HepG2 (cell line): Measurements from ENCODE around the gene NOXRED1. TPM values are rescaled to one million over a fixed set of nuclear protein-coding genes. Genes with fewer than 3 reads are reported as not detected.

Experiments used
- ATAC-seq: fragments of 200-7000 bp; cut with Tn5 transposase; 3 replicates; pipeline ENCODE4 v1.9.1; 2020; ENCODE audit warnings: mild to moderate bottlenecking, moderate library complexity
- BruUV-seq: library from RNA; stranded (reverse); fragments of 400-500 nt; replicated peaks from 2 replicates; lab custom pipeline; 2021; lab: Mats Ljungman, UMichigan
- CTCF ChIA-PET: fragments of 300-600 bp; formaldehyde crosslinking; extraction: SDS; loops from one replicate; lab custom pipeline; 2021; ENCODE audit warnings: low total read pairs, inconsistent platforms, low intra/inter-chr PET ratio; lab: Yijun Ruan, JAX
- POLR2A ChIA-PET: fragments of 350-600 bp; sonication (Branson Sonifier 250); formaldehyde crosslinking; loops from one replicate; lab custom pipeline; 2020; ENCODE audit warnings: antibody characterized with exemption, inconsistent platforms; lab: Yijun Ruan, JAX
- DNase-seq: peaks from one replicate; pipeline ENCODE4 v3.0.0-alpha.2; 2015; ENCODE audit warnings: low spot score
- FAIRE-seq: peaks from 3 replicates; lab custom pipeline; 2011; peaks lifted over from hg19 to GRCh38; lab: Jason Lieb, UNC
- H2AFZ ChIP-seq: one replicate; pipeline ENCODE4 v1.6.1; 2011; ENCODE audit warnings: low read length, inconsistent platforms
- H3K27ac ChIP-seq: fragments of 300-600 bp; 3 replicates; pipeline ENCODE4 v1.8.0; 2011; ENCODE audit warnings: mixed run types, mild to moderate bottlenecking, mixed read lengths, low read length, inconsistent platforms; ENCODE audit not compliant: insufficient read depth; ENCODE audit errors: extremely low read length
- H3K27me3 ChIP-seq, 2 experiments: fragments of 200-600 bp in 1 of 2; 2 replicates in 1 of 2; 3 replicates in 1 of 2; pipeline versions ENCODE4 v1.6.0 to v1.8.0; 2011; ENCODE audit warnings: low read length in 2 of 2, mild to moderate bottlenecking in 2 of 2, moderate library complexity in 2 of 2, inconsistent platforms in 1 of 2; ENCODE audit not compliant: insufficient read depth in 2 of 2, control insufficient read depth in 1 of 2
- H3K36me3 ChIP-seq, 2 experiments: fragments of 200-600 bp in 1 of 2; replicated peaks in 1 of 2; 2 replicates in 1 of 2; 3 replicates in 1 of 2; pipeline versions ENCODE4 v1.5.1 to v1.8.0; 2011; ENCODE audit warnings: low read length in 2 of 2, inconsistent platforms in 1 of 2; ENCODE audit not compliant: insufficient read depth in 2 of 2, control insufficient read depth in 1 of 2
- H3K4me1 ChIP-seq: 2 replicates; pipeline ENCODE4 v1.5.1; 2012; ENCODE audit warnings: low read length, inconsistent platforms; ENCODE audit not compliant: insufficient read depth
- H3K4me2 ChIP-seq: 2 replicates; pipeline ENCODE4 v1.6.0; 2011; ENCODE audit warnings: low read depth, low read length, inconsistent platforms
- H3K4me3 ChIP-seq, 3 experiments: fragments of 200-600 bp in 1 of 3; sonication (generic), shearing (Covaris generic) in 1 of 3; replicated peaks in 1 of 3; 2 replicates each; pipeline ENCODE4 v1.5.1; 2011 to 2016; ENCODE audit warnings: low read length in 3 of 3, inconsistent platforms in 2 of 3, low read depth in 2 of 3, mild to moderate bottlenecking in 2 of 3, control low read depth in 1 of 3, mixed read lengths in 1 of 3; ENCODE audit not compliant: insufficient read depth in 1 of 3
- H3K79me2 ChIP-seq: one replicate; pipeline ENCODE4 v1.6.1; 2011; ENCODE audit warnings: low read length, inconsistent platforms; ENCODE audit not compliant: insufficient read depth
- H3K9ac ChIP-seq: 2 replicates; pipeline ENCODE4 v1.6.0; 2011; ENCODE audit warnings: mild to moderate bottlenecking, low read depth, low read length, inconsistent platforms; ENCODE audit not compliant: insufficient read depth
- H3K9me3 ChIP-seq: 2 replicates; pipeline ENCODE4 v1.5.1; 2012; ENCODE audit warnings: mild to moderate bottlenecking, low read length
- H4K20me1 ChIP-seq: 2 replicates; pipeline ENCODE4 v1.6.0; 2011; ENCODE audit warnings: inconsistent platforms, mild to moderate bottlenecking, low read length, moderate library complexity; ENCODE audit not compliant: insufficient read depth
- ETV6 ChIP-seq: sonication (generic); formaldehyde crosslinking; conservative IDR thresholded peaks from 2 replicates; pipeline ENCODE4 v1.4.0; 2020; ENCODE audit warnings: missing genetic modification reagents
- NR1H2 ChIP-seq: sonication (generic); formaldehyde crosslinking; IDR thresholded peaks from 2 replicates; pipeline ENCODE4 v1.8.1; 2022; ENCODE audit warnings: low read depth, missing genetic modification reagents, borderline replicate concordance
- PITX1 ChIP-seq: sonication (generic); formaldehyde crosslinking; IDR thresholded peaks from 2 replicates; pipeline ENCODE4 v1.5.1; 2020; ENCODE audit warnings: mild to moderate bottlenecking, missing genetic modification reagents
- SKIL ChIP-seq: sonication (generic); formaldehyde crosslinking; IDR thresholded peaks from 2 replicates; pipeline ENCODE4 v1.8.0; 2022; ENCODE audit warnings: missing genetic modification reagents, mild to moderate bottlenecking, moderate library complexity, borderline replicate concordance
- SMAD9 ChIP-seq: sonication (generic); formaldehyde crosslinking; IDR thresholded peaks from 2 replicates; pipeline ENCODE4 v1.5.1; 2020; ENCODE audit warnings: mild to moderate bottlenecking, missing genetic modification reagents
- STAG1 ChIP-seq: sonication (generic); formaldehyde crosslinking; IDR thresholded peaks from 2 replicates; pipeline ENCODE4 v1.4.0; 2020; ENCODE audit warnings: missing genetic modification reagents
- WGBS: methylation state at CpG from one replicate; pipeline ENCODE4 v1.1.6; 2017; ENCODE audit warnings: low lambda C conversion rate; 5-methylcytosine and 5-hydroxymethylcytosine counted together
- in situ Hi-C: cut with HindIII; loops from 2 replicates; pipeline ENCODE4 v1.10.0; 2017; ENCODE audit warnings: low pct_unique_long_range_greater_than_20kb; ENCODE audit not compliant: extremely low pct_ligation_motif_present
- intact Hi-C: fragments of 100-400 bp; cut with micrococcal nuclease; formaldehyde crosslinking; loops from one replicate; pipeline ENCODE4 v1.10.0; 2022; ENCODE audit not compliant: unreplicated experiment
- polyA plus RNA-seq, 8 experiments: library from polyadenylated mRNA; depleted of rRNA in 3 of 8; stranded (reverse) in 7 of 8; unstranded in 1 of 8; fragments of >200 nt; fragmentation: Illumina TruSeq in 4 of 8; extraction: Trizol in 4 of 8; gene quantifications; 2 replicates each; pipeline versions ENCODE4 v1.2.1 to v1.2.3, GENCODE V29; 2011 to 2016; ENCODE audit warnings: low read depth in 4 of 8, missing spikeins in 1 of 8, mixed read lengths in 1 of 8; ENCODE audit not compliant: insufficient read depth in 1 of 8
- total RNA-seq, 5 experiments: library from RNA; depleted of rRNA; stranded (reverse); fragments of >200 nt; fragmentation: Illumina TruSeq; extraction: Trizol; gene quantifications; 2 replicates each; pipeline ENCODE4 v1.2.3, GENCODE V29; 2016; ENCODE audit warnings: low read depth in 1 of 5

The NOXRED1 gene
- total and polyA plus RNA-seq, 2 of the 13 experiments (the other 11 are each of a cell fraction or from before 2014, with no cell fraction given) = 0.24 to 0.41 TPM

- no peak for TF ChIP-seq SMAD9 (CRISPR knock-in tag)
- no peak for TF ChIP-seq PITX1 (CRISPR knock-in tag)
- TF ChIP-seq SKIL (CRISPR knock-in tag) = no peak
- no peak for TF ChIP-seq ETV6 (CRISPR knock-in tag)
- TF ChIP-seq NR1H2 (CRISPR knock-in tag) = no peak
These were observed 17.2 kb downstream of the NOXRED1 start (continued) for GRCh38 chr14:77406086-77406485.

- H3K79me2 ChIP-seq = no peaks in the 10 kb centered on the region
- no peak overlapping the region for H3K9ac ChIP-seq
- no peaks in the 10 kb centered on the region for H3K27me3 ChIP-seq
- in situ Hi-C loops = no loop called here
- no peak overlapping the region for H3K4me3 ChIP-seq
- ChIA-PET POLR2A (no interaction called here), CTCF (no interaction called here)
- WGBS = 79% methylated on average over 3 of the region's 3 CpGs
- FAIRE-seq = no peak
- H3K9me3 ChIP-seq = no peaks in the 10 kb centered on the region
- no peak overlapping the region for H3K27ac ChIP-seq
- DNase-seq = no peak
- ATAC-seq = no peak
- no peak overlapping the region for H3K4me2 ChIP-seq
- no TSS peak for BruUV-seq
- peaks cover 6% of the 10 kb centered on the region for H3K4me1 ChIP-seq
- intact Hi-C loops = no loop called here
- no peak for TF ChIP-seq STAG1 (CRISPR knock-in tag)
- no peaks in the 10 kb centered on the region for H4K20me1 ChIP-seq
- H3K36me3 ChIP-seq = no peaks in the 10 kb centered on the region
- no peak overlapping the region for H2AFZ ChIP-seq
These were observed 19.6 kb downstream of the NOXRED1 start for GRCh38 chr14:77403768-77404167.
